Kidney (tissue), 14 donors: Measurements from ENCODE around the gene NR3C2. TPM values are rescaled to one million over a fixed set of nuclear protein-coding genes. Genes with fewer than 3 reads are reported as not detected.

Experiments used
- DNase-seq, 5 donors: peaks; one replicate each; pipeline ENCODE4 v3.0.0-alpha.2; 2013 to 2020
- FAIRE-seq: peaks from 2 replicates; lab custom pipeline; 2012; peaks lifted over from hg19 to GRCh38; lab: Jason Lieb, UNC
- H3K27ac ChIP-seq, 2 donors: one replicate each; pipeline ENCODE4 v1.7.0; 2013; ENCODE audit warnings: low read depth in 2 of 2, low read length in 2 of 2, inconsistent platforms in 1 of 2
- H3K27me3 ChIP-seq: one replicate; pipeline ENCODE4 v1.7.1; 2013; ENCODE audit warnings: low read length, inconsistent platforms; ENCODE audit not compliant: control insufficient read depth, insufficient read depth
- H3K36me3 ChIP-seq, 3 donors: one replicate each; pipeline versions ENCODE4 v1.7.0 to v1.7.1; 2013; ENCODE audit warnings: low read length in 3 of 3, control low read depth in 1 of 3, inconsistent platforms in 1 of 3; ENCODE audit not compliant: insufficient read depth in 3 of 3, control insufficient read depth in 2 of 3
- H3K4me1 ChIP-seq, 3 donors: one replicate each; pipeline versions ENCODE4 v1.7.0 to v1.7.1; 2013; ENCODE audit warnings: low read length in 3 of 3, inconsistent platforms in 1 of 3, low read depth in 1 of 3; ENCODE audit not compliant: control insufficient read depth in 2 of 3, insufficient read depth in 2 of 3
- H3K4me3 ChIP-seq, 3 donors: one replicate each; pipeline versions ENCODE4 v1.7.0 to v1.8.1; 2013; ENCODE audit warnings: low read length in 3 of 3, control low read depth in 1 of 3, inconsistent platforms in 1 of 3
- H3K9ac ChIP-seq, 3 donors: one replicate each; pipeline versions ENCODE4 v1.7.0 to v1.7.1; 2013; ENCODE audit warnings: low read length in 3 of 3, control low read depth in 1 of 3, inconsistent platforms in 1 of 3
- H3K9me3 ChIP-seq, 3 donors: one replicate each; pipeline versions ENCODE4 v1.7.0 to v1.7.1; 2013; ENCODE audit warnings: low read length in 3 of 3, control low read depth in 1 of 3, inconsistent platforms in 1 of 3; ENCODE audit not compliant: control insufficient read depth in 2 of 3, insufficient read depth in 1 of 3
- intact Hi-C: fragments of 100-400 bp; cut with DNase I; formaldehyde crosslinking; loops from one replicate; pipeline ENCODE4 v1.11.1; 2022
- polyA plus RNA-seq: library from polyadenylated mRNA; stranded (reverse); fragments of 350-450 nt; fragmentation: Illumina TruSeq; extraction: RNeasy Lipid Tissue Mini Kit (QIAGEN cat#74804); gene quantifications from one replicate; pipeline ENCODE4 v1.2.3, GENCODE V29; 2014; ENCODE audit warnings: low read depth, low replicate concordance; ENCODE audit not compliant: insufficient read depth
- total RNA-seq: library from RNA; stranded (reverse); fragmentation: NEBNext Ultra II Directional; extraction: Animal tissue kit (Norgen Biotek cat#: 25700); gene quantifications from one replicate; pipeline ENCODE4 v1.2.1, GENCODE V29; 2021
- TF ChIP-seq, protein P1 (sequence below): IDR thresholded peaks from 3 replicates; pipeline ENCODE4 v1.5.1; 2012; ENCODE audit warnings: mild to moderate bottlenecking, moderate library complexity, borderline replicate concordance; ENCODE audit not compliant: insufficient read depth; ENCODE audit errors: extremely low read depth
- donor health status: control.
- donor health status: control.
- donor health status: control.
- donor health status: control.
- donor health status: control.
- donor health status: DM: yes; HTN: yes; CAD: no.
- donor health status: Normal renal cell carcinoma (clear cell type).

NR3C2 gene
- total and polyA plus RNA-seq, 2 donors from 2014 or later, result 8.7 to 43.4 TPM

DNA sequence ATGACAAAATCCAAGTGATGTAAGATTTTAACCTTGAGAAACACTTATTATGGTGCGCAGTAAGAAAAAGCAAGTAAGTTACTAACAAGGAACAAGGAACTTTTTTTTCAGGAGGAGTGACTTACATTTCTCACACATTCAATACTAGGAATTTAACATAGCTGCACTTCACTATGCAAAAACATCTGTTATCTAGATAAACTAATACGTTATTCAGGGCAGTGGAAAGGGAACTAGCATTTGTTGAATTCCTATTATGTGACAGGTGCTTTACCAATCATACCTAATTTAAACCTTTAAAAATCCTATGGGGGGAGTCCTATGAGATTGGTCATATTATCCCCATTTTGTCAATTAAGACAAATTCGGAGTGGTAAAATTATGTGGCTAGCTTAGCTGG, 238.0 kb downstream of the NR3C2 start:
- H3K27ac ChIP-seq, result peak overlapping the region in 1 of 2 donors; percentile 80
- TF ChIP-seq, protein P1, sequence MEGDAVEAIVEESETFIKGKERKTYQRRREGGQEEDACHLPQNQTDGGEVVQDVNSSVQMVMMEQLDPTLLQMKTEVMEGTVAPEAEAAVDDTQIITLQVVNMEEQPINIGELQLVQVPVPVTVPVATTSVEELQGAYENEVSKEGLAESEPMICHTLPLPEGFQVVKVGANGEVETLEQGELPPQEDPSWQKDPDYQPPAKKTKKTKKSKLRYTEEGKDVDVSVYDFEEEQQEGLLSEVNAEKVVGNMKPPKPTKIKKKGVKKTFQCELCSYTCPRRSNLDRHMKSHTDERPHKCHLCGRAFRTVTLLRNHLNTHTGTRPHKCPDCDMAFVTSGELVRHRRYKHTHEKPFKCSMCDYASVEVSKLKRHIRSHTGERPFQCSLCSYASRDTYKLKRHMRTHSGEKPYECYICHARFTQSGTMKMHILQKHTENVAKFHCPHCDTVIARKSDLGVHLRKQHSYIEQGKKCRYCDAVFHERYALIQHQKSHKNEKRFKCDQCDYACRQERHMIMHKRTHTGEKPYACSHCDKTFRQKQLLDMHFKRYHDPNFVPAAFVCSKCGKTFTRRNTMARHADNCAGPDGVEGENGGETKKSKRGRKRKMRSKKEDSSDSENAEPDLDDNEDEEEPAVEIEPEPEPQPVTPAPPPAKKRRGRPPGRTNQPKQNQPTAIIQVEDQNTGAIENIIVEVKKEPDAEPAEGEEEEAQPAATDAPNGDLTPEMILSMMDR, result no peak
- H3K27me3 ChIP-seq, result no peaks in the 10 kb centered on the region
- no peaks in the 10 kb centered on the region for H3K9me3 ChIP-seq
- H3K9ac ChIP-seq, result peak overlapping the region in 1 of 3 donors; percentile 17
- FAIRE-seq (no peak), DNase-seq (no peak)
- no peaks in the 10 kb centered on the region for H3K36me3 ChIP-seq
- peaks cover 5 to 16% (median 6%) of the 10 kb centered on the region in 3 donors for H3K4me1 ChIP-seq
- no peak overlapping the region for H3K4me3 ChIP-seq
- intact Hi-C loops, result no loop called here

- DNase-seq, result peak in 4 of 5 donors; percentile 87 to 93 (median 90)
These were observed 238.9 kb downstream of the NR3C2 start for GRCh38 chr4:148203056-148203898.

DNA sequence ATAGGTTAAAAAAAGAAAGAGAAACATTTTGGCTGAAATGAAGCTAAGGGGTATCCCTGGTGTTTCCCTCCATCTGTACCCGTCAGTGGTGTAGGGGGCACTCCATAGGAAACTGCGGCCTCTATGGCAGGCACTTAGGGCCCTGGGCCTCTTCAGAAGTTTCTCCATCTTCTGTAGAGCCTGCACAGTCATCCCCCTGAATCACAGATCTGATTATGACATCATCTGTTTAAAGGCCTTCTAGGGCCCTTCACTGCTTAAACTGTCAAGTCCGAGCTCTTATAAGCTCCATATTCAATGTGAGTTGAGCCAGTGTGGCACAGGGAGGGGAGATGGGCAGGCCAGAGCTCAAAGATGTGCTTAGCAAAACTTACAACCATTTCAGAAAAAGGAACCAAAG, 241.3 kb downstream of the NR3C2 start:
- FAIRE-seq (no peak), DNase-seq (no peak)
- no peak overlapping the region for H3K9ac ChIP-seq
- H3K27me3 ChIP-seq, result no peaks in the 10 kb centered on the region
- peaks cover 5 to 16% (median 6%) of the 10 kb centered on the region in 3 donors for H3K4me1 ChIP-seq
- H3K27ac ChIP-seq, result peak overlapping the region in 1 of 2 donors; percentile 8
- no peaks in the 10 kb centered on the region for H3K9me3 ChIP-seq
- TF ChIP-seq, protein P1, result no peak
- intact Hi-C loops, result no loop called here
- H3K36me3 ChIP-seq, result no peaks in the 10 kb centered on the region
- H3K4me3 ChIP-seq, result no peak overlapping the region

More at GRCh38 chr4:148203056-148203898, 238.9 kb downstream of the NR3C2 start:
- Histone ChIP-seq H3K27ac (peak overlapping the region; percentile 66 to 81), H3K4me1 (peaks cover 5 to 16% (median 6%) of the 10 kb centered on the region in 3 donors), H3K9ac (peak overlapping the region in 1 of 3 donors; percentile 54), H3K9me3 (no peaks in the 10 kb centered on the region), H3K4me3 (peak overlapping the region in 1 of 3 donors; percentile 11), H3K27me3 (no peaks in the 10 kb centered on the region), H3K36me3 (no peaks in the 10 kb centered on the region)
- intact Hi-C loops, result no loop called here
- TF ChIP-seq, protein P1, result no peak
- FAIRE-seq, result peak; percentile 95
